ENCODE measurements around the gene ANAPC4.
"Not testable (repeated sequence)": the region's sequence is repeated elsewhere in the genome, so short reads cannot be mapped to it uniquely, and the experiment has no call there.

ANAPC4 gene, protein sequence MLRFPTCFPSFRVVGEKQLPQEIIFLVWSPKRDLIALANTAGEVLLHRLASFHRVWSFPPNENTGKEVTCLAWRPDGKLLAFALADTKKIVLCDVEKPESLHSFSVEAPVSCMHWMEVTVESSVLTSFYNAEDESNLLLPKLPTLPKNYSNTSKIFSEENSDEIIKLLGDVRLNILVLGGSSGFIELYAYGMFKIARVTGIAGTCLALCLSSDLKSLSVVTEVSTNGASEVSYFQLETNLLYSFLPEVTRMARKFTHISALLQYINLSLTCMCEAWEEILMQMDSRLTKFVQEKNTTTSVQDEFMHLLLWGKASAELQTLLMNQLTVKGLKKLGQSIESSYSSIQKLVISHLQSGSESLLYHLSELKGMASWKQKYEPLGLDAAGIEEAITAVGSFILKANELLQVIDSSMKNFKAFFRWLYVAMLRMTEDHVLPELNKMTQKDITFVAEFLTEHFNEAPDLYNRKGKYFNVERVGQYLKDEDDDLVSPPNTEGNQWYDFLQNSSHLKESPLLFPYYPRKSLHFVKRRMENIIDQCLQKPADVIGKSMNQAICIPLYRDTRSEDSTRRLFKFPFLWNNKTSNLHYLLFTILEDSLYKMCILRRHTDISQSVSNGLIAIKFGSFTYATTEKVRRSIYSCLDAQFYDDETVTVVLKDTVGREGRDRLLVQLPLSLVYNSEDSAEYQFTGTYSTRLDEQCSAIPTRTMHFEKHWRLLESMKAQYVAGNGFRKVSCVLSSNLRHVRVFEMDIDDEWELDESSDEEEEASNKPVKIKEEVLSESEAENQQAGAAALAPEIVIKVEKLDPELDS

DNA sequence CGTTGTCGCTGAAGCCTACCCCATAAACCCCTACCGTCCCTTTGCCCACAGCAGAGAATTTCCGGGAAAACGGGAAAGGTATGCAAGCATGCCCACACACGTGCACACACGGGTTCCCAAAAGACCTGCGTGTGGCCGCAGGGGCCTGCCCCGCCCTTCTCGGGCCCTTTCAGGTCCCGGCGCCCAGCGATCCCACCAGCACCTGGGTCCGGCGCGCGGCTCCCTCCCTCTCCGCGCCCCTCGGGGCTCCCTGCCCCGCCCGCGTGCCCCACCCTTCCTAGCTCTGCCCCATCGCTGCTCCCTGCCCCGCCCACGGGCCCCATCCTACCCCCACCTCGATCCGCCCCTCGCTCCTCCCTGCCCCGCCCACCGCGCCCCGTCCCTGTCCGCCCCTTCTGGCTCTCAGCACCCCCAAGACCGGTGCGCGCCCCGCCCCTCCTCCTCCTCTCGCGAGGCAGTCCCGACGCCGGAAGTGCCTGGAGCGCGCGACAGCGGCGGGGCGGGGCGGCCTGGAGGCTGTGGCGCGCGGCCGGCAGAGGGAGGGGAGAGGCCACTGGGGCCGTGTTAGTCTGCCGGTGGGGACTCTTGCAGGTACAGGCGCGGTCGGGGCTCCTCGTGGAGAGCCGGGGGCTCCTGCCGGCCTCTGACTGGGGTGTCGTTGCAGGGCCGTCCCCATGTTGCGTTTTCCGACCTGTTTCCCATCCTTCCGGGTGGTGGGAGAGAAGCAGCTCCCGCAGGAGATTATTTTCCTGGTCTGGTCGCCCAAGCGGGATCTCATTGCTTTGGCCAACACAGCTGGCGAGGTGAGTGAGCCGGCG is at the start of gene ANAPC4:
Gene ANAPC4 (plus strand): TSS at position 510 of the 818 bp plus-strand sequence. CDS start 165 bp downstream, at position 675.
- H3K4me1 Mint-ChIP-seq = peaks cover 6% of the 10 kb centered on the region
- TF ChIP-seq CTCF (IDR thresholded peaks at IDR 0.05) = no peak
- peak; percentile 96 for DNase-seq
- peaks cover 14% of the 10 kb centered on the region for H3K36me3 Mint-ChIP-seq (ENCODE audit: low read depth)
- no peaks in the 10 kb centered on the region for H3K9me3 Mint-ChIP-seq
- H3K27me3 Mint-ChIP-seq (ENCODE audit: low read depth, poor library complexity) = peaks cover 3% of the 10 kb centered on the region
- H3K27ac Mint-ChIP-seq = peak within 1 kb of the TSS; percentile 36
- H3K4me3 Mint-ChIP-seq = no peak within 1 kb of the TSS

- H3K27ac Mint-ChIP-seq; DNase-seq; H3K36me3 Mint-ChIP-seq (ENCODE audit: low read depth); H3K9me3 Mint-ChIP-seq; H3K4me1 Mint-ChIP-seq; H3K27me3 Mint-ChIP-seq (ENCODE audit: low read depth, poor library complexity); H3K4me3 Mint-ChIP-seq: not testable (repeated sequence)
These were observed 48.6 kb upstream of the ANAPC4 start for GRCh38 chr4:25328463-25328862.

DNA sequence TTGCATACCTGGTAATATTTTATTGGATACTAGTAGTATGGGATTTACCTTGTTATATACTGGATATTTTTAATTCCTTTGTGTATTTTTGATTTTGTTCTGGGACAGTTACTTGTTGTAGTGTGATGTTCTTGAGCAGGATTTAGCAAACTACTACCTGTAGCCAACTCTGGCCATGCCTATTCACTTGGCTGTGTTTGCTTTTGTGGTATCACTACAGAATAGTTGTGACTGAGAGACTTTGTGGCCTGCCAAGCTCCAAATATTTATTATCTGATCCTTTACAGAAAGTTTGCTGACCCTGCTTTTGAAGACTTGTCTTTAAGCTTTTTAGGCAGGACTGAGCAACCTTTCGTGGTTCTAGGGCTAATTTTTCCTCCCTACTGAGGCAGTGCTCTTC is 46.7 kb upstream of the ANAPC4 start:
- H3K27ac Mint-ChIP-seq = no peak overlapping the region
- no peaks in the 10 kb centered on the region for H3K9me3 Mint-ChIP-seq
- H3K27me3 Mint-ChIP-seq (ENCODE audit: low read depth, poor library complexity) = peaks cover 3% of the 10 kb centered on the region
- H3K4me3 Mint-ChIP-seq = no peak overlapping the region
- no peak for TF ChIP-seq CTCF (IDR thresholded peaks at IDR 0.05)
- DNase-seq = no peak
- peaks cover 6% of the 10 kb centered on the region for H3K36me3 Mint-ChIP-seq (ENCODE audit: low read depth)
- peaks cover 8% of the 10 kb centered on the region for H3K4me1 Mint-ChIP-seq

DNA sequence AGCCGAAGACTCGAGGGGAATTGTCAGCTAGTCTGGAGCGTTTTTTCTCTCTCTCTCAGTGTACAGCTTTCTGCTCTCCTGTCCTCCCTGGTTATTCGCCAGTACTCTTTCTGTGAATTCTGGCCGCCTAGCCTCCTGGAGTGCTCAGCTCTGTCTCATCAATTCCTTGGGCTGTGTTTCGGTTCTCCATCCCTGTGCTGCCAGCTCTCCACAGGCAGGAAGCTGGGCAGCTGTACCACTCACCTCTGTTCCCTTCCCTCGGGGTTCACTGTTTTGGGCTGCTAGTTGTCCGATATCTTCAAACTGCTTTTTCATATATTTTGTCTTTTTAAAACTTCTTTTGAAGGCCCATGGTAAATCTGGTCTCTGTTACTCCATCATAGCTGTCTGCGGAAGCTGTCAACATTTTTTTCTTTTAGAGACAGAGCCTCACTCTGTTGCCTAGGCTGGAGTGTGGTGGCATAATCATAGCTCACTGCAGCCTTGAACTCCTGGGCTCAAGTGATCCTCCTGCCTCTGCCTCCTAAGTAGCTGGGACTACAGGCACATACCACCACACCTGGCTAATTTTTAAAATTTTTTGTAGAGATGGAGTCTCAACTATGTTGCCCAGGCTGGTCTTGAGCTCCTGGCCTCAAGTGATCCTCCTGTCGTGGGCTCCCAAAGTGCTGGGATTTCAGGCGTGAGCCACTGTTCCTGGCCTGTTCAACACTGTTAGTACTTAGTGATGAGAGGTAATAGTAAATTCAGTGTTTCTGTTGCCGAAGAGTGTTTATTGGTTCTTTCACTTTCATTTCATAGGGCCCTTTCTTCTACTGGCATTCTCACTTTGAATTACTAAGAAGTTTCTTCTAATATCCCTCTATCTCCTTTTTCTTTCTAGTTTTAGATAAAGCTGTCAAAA is 45.9 kb upstream of the ANAPC4 start:
- no peak for DNase-seq
- TF ChIP-seq CTCF (IDR thresholded peaks at IDR 0.05) = no peak
- no peak overlapping the region for H3K4me3 Mint-ChIP-seq
- peaks cover 3% of the 10 kb centered on the region for H3K27me3 Mint-ChIP-seq (ENCODE audit: low read depth, poor library complexity)
- H3K27ac Mint-ChIP-seq = peak overlapping the region; percentile 62
- peaks cover 6% of the 10 kb centered on the region for H3K36me3 Mint-ChIP-seq (ENCODE audit: low read depth)
- peaks cover 2% of the 10 kb centered on the region for H3K4me1 Mint-ChIP-seq
- H3K9me3 Mint-ChIP-seq = no peaks in the 10 kb centered on the region

- H3K4me3 Mint-ChIP-seq = no peak overlapping the region
- no peak for DNase-seq
- H3K27ac Mint-ChIP-seq = no peak overlapping the region
- no peak for TF ChIP-seq CTCF (IDR thresholded peaks at IDR 0.05)
- H3K9me3 Mint-ChIP-seq = no peaks in the 10 kb centered on the region
- peaks cover 24% of the 10 kb centered on the region for H3K36me3 Mint-ChIP-seq (ENCODE audit: low read depth)
- H3K27me3 Mint-ChIP-seq (ENCODE audit: low read depth, poor library complexity) = no peaks in the 10 kb centered on the region
- peaks cover 32% of the 10 kb centered on the region for H3K4me1 Mint-ChIP-seq
These were observed 33.4 kb upstream of the ANAPC4 start for GRCh38 chr4:25343671-25344070.
